Loucy (cell line): ENCODE results near the gene DSCAM.

Experiments
- H2AFZ ChIP-seq: fragments of 200-600 bp; sonication (generic); 2 replicates; pipeline ENCODE4 v1.6.0; 2016; ENCODE audit warnings: antibody characterized with exemption, mild to moderate bottlenecking, low read length, moderate library complexity
- H3F3A ChIP-seq: fragments of 200-600 bp; 2 replicates; pipeline ENCODE4 v1.6.0; 2016; ENCODE audit warnings: antibody characterized with exemption, low read depth, mild to moderate bottlenecking
- H3K27me3 ChIP-seq: fragments of 200-600 bp; sonication (generic); 2 replicates; pipeline ENCODE4 v1.6.1; 2014; ENCODE audit warnings: low read length, mild to moderate bottlenecking; ENCODE audit not compliant: insufficient read depth, poor library complexity, severe bottlenecking
- H3K36me3 ChIP-seq: fragments of 200-600 bp; sonication (generic); 2 replicates; pipeline ENCODE4 v1.6.1; 2016; ENCODE audit warnings: low read length; ENCODE audit not compliant: insufficient read depth
- H3K4me1 ChIP-seq: fragments of 200-600 bp; sonication (generic); 2 replicates; pipeline ENCODE4 v1.5.1; 2014; ENCODE audit warnings: low read length, mild to moderate bottlenecking; ENCODE audit not compliant: insufficient read depth, poor library complexity, severe bottlenecking
- H3K4me2 ChIP-seq: fragments of 200-600 bp; sonication (generic); 2 replicates; pipeline ENCODE4 v1.6.0; 2014; ENCODE audit warnings: antibody characterized with exemption, low read length, low read depth, mild to moderate bottlenecking; ENCODE audit not compliant: poor library complexity, severe bottlenecking
- H3K4me3 ChIP-seq: fragments of 200-600 bp; sonication (generic); 2 replicates; pipeline ENCODE4 v1.5.1; 2014; ENCODE audit warnings: low read length, mild to moderate bottlenecking, mixed read lengths; ENCODE audit not compliant: poor library complexity, severe bottlenecking
- H3K79me2 ChIP-seq: fragments of 200-600 bp; sonication (generic); 2 replicates; pipeline ENCODE4 v1.6.1; 2014; ENCODE audit warnings: low read length; ENCODE audit not compliant: insufficient read depth
- H3K9ac ChIP-seq: fragments of 200-600 bp; sonication (generic); 2 replicates; pipeline ENCODE4 v1.6.0; 2014; ENCODE audit warnings: mild to moderate bottlenecking, low read depth, low read length, moderate library complexity; ENCODE audit not compliant: poor library complexity, severe bottlenecking
- H3K9me2 ChIP-seq: fragments of 200-600 bp; sonication (generic); replicated peaks from 2 replicates; pipeline ENCODE4 v1.6.1; 2016; ENCODE audit warnings: low read depth, low read length, mixed read lengths
- H3K9me3 ChIP-seq: fragments of 200-600 bp; sonication (generic); 2 replicates; pipeline ENCODE4 v1.6.1; 2014; ENCODE audit warnings: mild to moderate bottlenecking, antibody characterized with exemption, low read length, low read depth; ENCODE audit not compliant: insufficient read depth
- H4K20me1 ChIP-seq: fragments of 200-600 bp; sonication (generic); 2 replicates; pipeline ENCODE4 v1.6.0; 2014; ENCODE audit warnings: antibody characterized with exemption, low read length, mild to moderate bottlenecking; ENCODE audit not compliant: insufficient read depth, poor library complexity, severe bottlenecking
- CTCF ChIP-seq: fragments of 200-600 bp; sonication (generic); conservative IDR thresholded peaks from 2 replicates; pipeline ENCODE4 v1.5.1; 2014; ENCODE audit warnings: mild to moderate bottlenecking, antibody characterized with exemption, low read length
- EZH2phosphoT487 ChIP-seq: fragments of 200-600 bp; IDR thresholded peaks from 2 replicates; pipeline ENCODE4 v1.6.1; 2018; ENCODE audit warnings: antibody characterized with exemption, mild to moderate bottlenecking, moderate library complexity, borderline replicate concordance

The DSCAM gene

DNA sequence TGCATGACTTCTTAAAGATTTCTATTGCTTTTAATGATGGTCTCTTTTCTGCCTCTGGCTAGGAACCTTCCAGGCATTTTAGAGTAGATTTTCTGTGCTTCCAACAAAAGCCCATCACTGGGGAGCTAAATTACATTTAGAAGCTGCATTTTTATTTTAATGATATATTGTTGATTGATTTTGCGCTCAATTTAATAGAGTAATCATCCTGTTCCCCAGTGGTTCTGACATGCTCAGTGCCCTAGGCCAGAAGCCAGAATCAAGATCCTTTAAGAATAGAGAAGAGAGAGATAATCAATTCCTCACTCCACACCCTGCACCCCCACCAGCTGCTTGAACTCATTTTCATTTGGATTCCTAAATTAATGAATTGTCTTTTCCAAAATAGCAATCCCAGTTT lies 881.9 kb downstream of the DSCAM start:
- Histone ChIP-seq H4K20me1 (no peaks in the 10 kb centered on the region), H3F3A (no peaks in the 10 kb centered on the region), H3K4me1 (no peaks in the 10 kb centered on the region), H3K4me3 (no peak overlapping the region), H3K9me2 (no peaks in the 10 kb centered on the region), H2AFZ (no peak overlapping the region), H3K79me2 (no peaks in the 10 kb centered on the region), H3K9ac (no peak overlapping the region), H3K9me3 (0 out of 2 replicates have a peak, but pooled peaks cover 4% of the 10 kb centered on the region), H3K36me3 (no peaks in the 10 kb centered on the region), H3K4me2 (no peak overlapping the region), H3K27me3 (no peaks in the 10 kb centered on the region)
- TF ChIP-seq EZH2phosphoT487 (no peak), CTCF (no peak)

DNA sequence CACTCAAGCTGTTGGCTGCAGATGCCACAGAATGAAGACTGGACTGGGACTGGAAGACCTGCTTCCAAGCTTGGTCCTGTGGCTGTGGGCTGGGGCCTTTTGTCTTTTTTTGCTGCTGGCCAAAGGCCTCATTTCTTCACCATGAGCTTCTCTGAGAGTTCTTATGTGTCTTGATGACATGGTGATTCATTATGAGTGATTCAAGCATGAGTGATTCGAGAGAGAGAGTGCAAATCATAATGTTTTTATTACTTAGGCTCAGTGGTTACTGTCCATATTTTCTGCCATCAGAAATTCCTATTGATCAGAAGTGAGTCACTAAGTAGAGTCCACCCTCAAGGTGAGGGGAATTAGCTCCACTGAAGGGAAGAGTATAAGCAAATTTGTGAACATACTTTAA lies 885.7 kb downstream of the DSCAM start:
- Histone ChIP-seq H3K9me2 (no peaks in the 10 kb centered on the region), H3K27me3 (no peaks in the 10 kb centered on the region), H3K9ac (no peak overlapping the region), H3K36me3 (no peaks in the 10 kb centered on the region), H3K9me3 (0 out of 2 replicates have a peak, but pooled peaks cover 4% of the 10 kb centered on the region), H3K79me2 (no peaks in the 10 kb centered on the region), H3K4me3 (no peak overlapping the region), H4K20me1 (no peaks in the 10 kb centered on the region), H3K4me2 (no peak overlapping the region), H3K4me1 (no peaks in the 10 kb centered on the region), H3F3A (no peaks in the 10 kb centered on the region), H2AFZ (no peak overlapping the region)
- TF ChIP-seq EZH2phosphoT487 = no peak
- no peak for TF ChIP-seq CTCF
